ENCODE measurements around the gene PRKCB. TPM values are rescaled to one million over a fixed set of nuclear protein-coding genes. Genes with fewer than 3 reads are reported as not detected.

Gene PRKCB
- total and polyA plus RNA-seq, 4 donors = 1.6 to 9.4 (median 4.0) TPM

DNA sequence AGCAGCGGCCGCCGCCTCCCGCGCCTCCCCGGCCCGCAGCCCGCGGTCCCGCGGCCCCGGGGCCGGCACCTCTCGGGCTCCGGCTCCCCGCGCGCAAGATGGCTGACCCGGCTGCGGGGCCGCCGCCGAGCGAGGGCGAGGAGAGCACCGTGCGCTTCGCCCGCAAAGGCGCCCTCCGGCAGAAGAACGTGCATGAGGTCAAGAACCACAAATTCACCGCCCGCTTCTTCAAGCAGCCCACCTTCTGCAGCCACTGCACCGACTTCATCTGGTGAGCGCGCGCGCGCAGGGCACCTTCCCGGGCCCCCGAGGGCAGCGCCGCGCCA, 258 bp downstream of the PRKCB start:
- H3K27ac ChIP-seq (ENCODE audit: low read depth in 1 of 2, low read length in 2 of 2) = peak overlapping the region in 1 of 2 donors; percentile 37
- peaks cover 0 to 1% (median 0%) of the 10 kb centered on the region in 4 donors for H3K27me3 ChIP-seq (ENCODE audit: control insufficient read depth in 4 of 4, insufficient read depth in 4 of 4, low read length in 3 of 4)
- no peaks in the 10 kb centered on the region for H3K9me3 ChIP-seq (ENCODE audit: control insufficient read depth in 4 of 4, low read length in 3 of 4)
- H3K4me3 ChIP-seq (ENCODE audit: low read depth in 1 of 3, low read length in 3 of 3) = peak overlapping the region in 2 of 3 donors; percentile 26 to 54
- no peak for TF ChIP-seq FOXA2 (IDR thresholded peaks at IDR 0.05)
- no peak for DNase-seq (ENCODE audit: low spot score)
- H3K9ac ChIP-seq (ENCODE audit: low read depth in 1 of 2, low read length in 2 of 2) = no peak overlapping the region
- H3K4me1 ChIP-seq (ENCODE audit: control insufficient read depth in 4 of 4, insufficient read depth in 4 of 4, low read length in 3 of 4) = peaks cover 0 to 5% (median under 1%) of the 10 kb centered on the region in 4 donors
- no peaks in the 10 kb centered on the region for H3K36me3 ChIP-seq (ENCODE audit: control insufficient read depth in 4 of 4, insufficient read depth in 3 of 4, low read depth in 1 of 4, low read length in 3 of 4)
- WGBS = 2% methylated on average over 45 of the region's 45 CpGs

DNA sequence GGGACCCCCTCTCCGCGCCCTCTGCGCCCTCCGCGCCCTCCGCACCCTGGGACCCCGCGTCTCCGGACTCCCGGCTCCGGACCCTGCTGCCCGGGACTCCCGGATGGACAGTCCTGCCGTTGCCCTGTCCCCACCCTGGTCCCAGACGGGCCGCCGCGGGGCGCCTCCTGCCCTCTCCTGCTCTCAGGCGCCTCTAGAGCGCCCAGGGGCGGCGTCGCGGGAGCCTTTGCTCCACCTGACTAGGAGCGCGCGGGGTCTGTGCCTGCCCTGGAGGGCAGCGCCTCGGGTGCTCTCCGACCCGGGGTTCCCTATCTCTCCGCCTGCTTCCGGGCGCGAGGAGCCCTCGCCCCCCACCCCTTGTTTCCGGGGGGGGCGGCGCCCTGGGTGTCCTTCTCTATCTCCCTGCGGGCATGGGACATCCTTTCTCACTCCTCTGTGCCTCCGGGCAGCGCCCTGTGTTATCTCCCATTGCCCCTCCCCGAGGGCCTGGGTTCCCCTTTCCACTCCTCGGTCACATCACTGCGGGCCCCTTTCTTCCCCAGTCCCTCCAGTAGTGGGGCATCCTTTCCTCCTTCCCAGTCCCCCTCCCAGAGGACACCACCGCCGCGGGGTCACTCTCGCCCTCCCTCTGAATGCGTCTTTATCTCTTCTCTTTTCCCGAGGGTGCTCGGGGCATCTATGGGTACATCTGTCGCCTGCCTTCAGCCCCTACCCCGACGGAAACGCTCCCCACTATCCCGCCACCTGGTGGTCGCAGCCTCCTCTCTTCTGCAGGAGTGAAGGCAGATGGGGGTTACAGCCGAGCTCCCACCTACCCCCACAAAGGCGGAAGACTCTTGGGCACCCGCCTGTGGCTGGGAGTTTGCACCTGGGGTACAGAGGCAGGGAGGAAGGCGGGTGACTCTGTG, 875 bp downstream of the PRKCB start:
- Histone ChIP-seq H3K27ac (ENCODE audit: low read depth in 1 of 2, low read length in 2 of 2) (peak overlapping the region in 1 of 2 donors; percentile 37), H3K9me3 (ENCODE audit: control insufficient read depth in 4 of 4, low read length in 3 of 4) (no peaks in the 10 kb centered on the region), H3K4me1 (ENCODE audit: control insufficient read depth in 4 of 4, insufficient read depth in 4 of 4, low read length in 3 of 4) (peaks cover 0 to 5% (median under 1%) of the 10 kb centered on the region in 4 donors), H3K4me3 (ENCODE audit: low read depth in 1 of 3, low read length in 3 of 3) (peak overlapping the region in 2 of 3 donors; percentile 26 to 54), H3K9ac (ENCODE audit: low read depth in 1 of 2, low read length in 2 of 2) (no peak overlapping the region), H3K27me3 (ENCODE audit: control insufficient read depth in 4 of 4, insufficient read depth in 4 of 4, low read length in 3 of 4) (peaks cover 0 to 1% (median 0%) of the 10 kb centered on the region in 4 donors), H3K36me3 (ENCODE audit: control insufficient read depth in 4 of 4, insufficient read depth in 3 of 4, low read depth in 1 of 4, low read length in 3 of 4) (no peaks in the 10 kb centered on the region)
- 2% methylated on average over 63 of the region's 63 CpGs for WGBS
- no peak for DNase-seq (ENCODE audit: low spot score)
- TF ChIP-seq HNF4G (IDR thresholded peaks at IDR 0.05) (no peak), SP1 (IDR thresholded peaks at IDR 0.05) (no peak), YY1 (IDR thresholded peaks at IDR 0.05) (no peak), EGR1 (IDR thresholded peaks at IDR 0.05; ENCODE audit: low read depth in 2 of 2) (no peak)

DNA sequence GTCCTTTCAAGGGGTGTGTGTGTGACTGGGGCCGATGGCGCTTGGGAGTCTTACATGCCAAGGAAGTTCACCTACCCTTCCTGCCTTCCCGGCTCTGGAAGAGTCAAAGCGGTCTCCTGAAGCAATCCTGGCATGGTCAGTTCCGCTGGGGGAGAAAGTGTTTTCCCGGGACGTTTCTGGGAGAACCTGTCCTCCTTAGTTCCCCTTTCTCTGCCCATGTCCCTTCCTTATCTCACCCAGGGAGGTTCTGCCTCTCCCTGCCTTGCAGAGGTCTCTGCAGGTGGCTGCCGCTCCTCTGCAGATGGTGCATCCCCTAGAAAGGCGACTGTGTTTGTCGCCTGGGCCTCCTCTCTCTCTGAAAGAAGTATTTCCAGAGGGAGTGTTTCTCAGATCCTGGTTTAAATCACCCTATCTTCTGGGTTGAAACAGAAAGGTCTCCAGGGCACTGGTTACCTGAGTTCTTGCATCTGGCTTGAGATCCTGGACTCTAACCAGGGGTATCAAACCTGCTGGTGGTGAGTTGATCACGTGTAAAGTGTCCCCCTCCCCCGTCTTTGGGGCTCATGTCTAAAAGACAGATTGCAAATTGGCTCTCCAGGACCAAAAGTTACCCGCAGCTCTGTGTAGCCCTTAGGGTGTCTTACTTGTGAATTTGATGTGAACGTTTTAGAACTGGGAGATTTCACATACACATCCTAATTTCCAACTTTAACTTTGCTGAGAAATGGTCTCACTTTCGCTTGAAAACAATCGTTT, 1.9 kb downstream of the PRKCB start:
- no peak for DNase-seq (ENCODE audit: low spot score)
- no peaks in the 10 kb centered on the region for H3K36me3 ChIP-seq (ENCODE audit: control insufficient read depth in 4 of 4, insufficient read depth in 3 of 4, low read depth in 1 of 4, low read length in 3 of 4)
- no peaks in the 10 kb centered on the region for H3K9me3 ChIP-seq (ENCODE audit: control insufficient read depth in 4 of 4, low read length in 3 of 4)
- no peak overlapping the region for H3K27ac ChIP-seq (ENCODE audit: low read depth in 1 of 2, low read length in 2 of 2)
- H3K4me3 ChIP-seq (ENCODE audit: low read depth in 1 of 3, low read length in 3 of 3) = peak overlapping the region in 1 of 3 donors; percentile 54
- 26% methylated on average over 16 of the region's 16 CpGs for WGBS
- peaks cover 0 to 1% (median 0%) of the 10 kb centered on the region in 4 donors for H3K27me3 ChIP-seq (ENCODE audit: control insufficient read depth in 4 of 4, insufficient read depth in 4 of 4, low read length in 3 of 4)
- no peak for TF ChIP-seq NR2F2 (IDR thresholded peaks at IDR 0.05)
- TF ChIP-seq JUND (IDR thresholded peaks at IDR 0.05) = no peak
- no peak for TF ChIP-seq FOXA2 (IDR thresholded peaks at IDR 0.05)
- TF ChIP-seq, protein P1, sequence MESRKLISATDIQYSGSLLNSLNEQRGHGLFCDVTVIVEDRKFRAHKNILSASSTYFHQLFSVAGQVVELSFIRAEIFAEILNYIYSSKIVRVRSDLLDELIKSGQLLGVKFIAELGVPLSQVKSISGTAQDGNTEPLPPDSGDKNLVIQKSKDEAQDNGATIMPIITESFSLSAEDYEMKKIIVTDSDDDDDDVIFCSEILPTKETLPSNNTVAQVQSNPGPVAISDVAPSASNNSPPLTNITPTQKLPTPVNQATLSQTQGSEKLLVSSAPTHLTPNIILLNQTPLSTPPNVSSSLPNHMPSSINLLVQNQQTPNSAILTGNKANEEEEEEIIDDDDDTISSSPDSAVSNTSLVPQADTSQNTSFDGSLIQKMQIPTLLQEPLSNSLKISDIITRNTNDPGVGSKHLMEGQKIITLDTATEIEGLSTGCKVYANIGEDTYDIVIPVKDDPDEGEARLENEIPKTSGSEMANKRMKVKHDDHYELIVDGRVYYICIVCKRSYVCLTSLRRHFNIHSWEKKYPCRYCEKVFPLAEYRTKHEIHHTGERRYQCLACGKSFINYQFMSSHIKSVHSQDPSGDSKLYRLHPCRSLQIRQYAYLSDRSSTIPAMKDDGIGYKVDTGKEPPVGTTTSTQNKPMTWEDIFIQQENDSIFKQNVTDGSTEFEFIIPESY (IDR thresholded peaks at IDR 0.05) = no peak
- no peak for TF ChIP-seq ATF3 (IDR thresholded peaks at IDR 0.05)
- TF ChIP-seq TAF1 (conservative IDR thresholded peaks at IDR 0.05) = no peak
- no peak for TF ChIP-seq HNF4A (conservative IDR thresholded peaks at IDR 0.05)
- TF ChIP-seq FOXA1 (IDR thresholded peaks at IDR 0.05) = no peak
- no peak for TF ChIP-seq EGR1 (IDR thresholded peaks at IDR 0.05; ENCODE audit: low read depth in 2 of 2)
- no peak for TF ChIP-seq HNF4G (IDR thresholded peaks at IDR 0.05)
- TF ChIP-seq SP1 (IDR thresholded peaks at IDR 0.05) = no peak
- TF ChIP-seq RXRA (IDR thresholded peaks at IDR 0.05) = no peak
- TF ChIP-seq GABPA (IDR thresholded peaks at IDR 0.05 in 1 of 2, conservative IDR thresholded peaks at IDR 0.05 in 1 of 2) = no peak
- TF ChIP-seq, protein P2, sequence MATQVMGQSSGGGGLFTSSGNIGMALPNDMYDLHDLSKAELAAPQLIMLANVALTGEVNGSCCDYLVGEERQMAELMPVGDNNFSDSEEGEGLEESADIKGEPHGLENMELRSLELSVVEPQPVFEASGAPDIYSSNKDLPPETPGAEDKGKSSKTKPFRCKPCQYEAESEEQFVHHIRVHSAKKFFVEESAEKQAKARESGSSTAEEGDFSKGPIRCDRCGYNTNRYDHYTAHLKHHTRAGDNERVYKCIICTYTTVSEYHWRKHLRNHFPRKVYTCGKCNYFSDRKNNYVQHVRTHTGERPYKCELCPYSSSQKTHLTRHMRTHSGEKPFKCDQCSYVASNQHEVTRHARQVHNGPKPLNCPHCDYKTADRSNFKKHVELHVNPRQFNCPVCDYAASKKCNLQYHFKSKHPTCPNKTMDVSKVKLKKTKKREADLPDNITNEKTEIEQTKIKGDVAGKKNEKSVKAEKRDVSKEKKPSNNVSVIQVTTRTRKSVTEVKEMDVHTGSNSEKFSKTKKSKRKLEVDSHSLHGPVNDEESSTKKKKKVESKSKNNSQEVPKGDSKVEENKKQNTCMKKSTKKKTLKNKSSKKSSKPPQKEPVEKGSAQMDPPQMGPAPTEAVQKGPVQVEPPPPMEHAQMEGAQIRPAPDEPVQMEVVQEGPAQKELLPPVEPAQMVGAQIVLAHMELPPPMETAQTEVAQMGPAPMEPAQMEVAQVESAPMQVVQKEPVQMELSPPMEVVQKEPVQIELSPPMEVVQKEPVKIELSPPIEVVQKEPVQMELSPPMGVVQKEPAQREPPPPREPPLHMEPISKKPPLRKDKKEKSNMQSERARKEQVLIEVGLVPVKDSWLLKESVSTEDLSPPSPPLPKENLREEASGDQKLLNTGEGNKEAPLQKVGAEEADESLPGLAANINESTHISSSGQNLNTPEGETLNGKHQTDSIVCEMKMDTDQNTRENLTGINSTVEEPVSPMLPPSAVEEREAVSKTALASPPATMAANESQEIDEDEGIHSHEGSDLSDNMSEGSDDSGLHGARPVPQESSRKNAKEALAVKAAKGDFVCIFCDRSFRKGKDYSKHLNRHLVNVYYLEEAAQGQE (IDR thresholded peaks at IDR 0.05) = no peak
- TF ChIP-seq, protein P3, sequence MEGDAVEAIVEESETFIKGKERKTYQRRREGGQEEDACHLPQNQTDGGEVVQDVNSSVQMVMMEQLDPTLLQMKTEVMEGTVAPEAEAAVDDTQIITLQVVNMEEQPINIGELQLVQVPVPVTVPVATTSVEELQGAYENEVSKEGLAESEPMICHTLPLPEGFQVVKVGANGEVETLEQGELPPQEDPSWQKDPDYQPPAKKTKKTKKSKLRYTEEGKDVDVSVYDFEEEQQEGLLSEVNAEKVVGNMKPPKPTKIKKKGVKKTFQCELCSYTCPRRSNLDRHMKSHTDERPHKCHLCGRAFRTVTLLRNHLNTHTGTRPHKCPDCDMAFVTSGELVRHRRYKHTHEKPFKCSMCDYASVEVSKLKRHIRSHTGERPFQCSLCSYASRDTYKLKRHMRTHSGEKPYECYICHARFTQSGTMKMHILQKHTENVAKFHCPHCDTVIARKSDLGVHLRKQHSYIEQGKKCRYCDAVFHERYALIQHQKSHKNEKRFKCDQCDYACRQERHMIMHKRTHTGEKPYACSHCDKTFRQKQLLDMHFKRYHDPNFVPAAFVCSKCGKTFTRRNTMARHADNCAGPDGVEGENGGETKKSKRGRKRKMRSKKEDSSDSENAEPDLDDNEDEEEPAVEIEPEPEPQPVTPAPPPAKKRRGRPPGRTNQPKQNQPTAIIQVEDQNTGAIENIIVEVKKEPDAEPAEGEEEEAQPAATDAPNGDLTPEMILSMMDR (IDR thresholded peaks at IDR 0.05; ENCODE audit: low read depth, low read length, missing input control) = no peak
- no peak for TF ChIP-seq MAX (IDR thresholded peaks at IDR 0.05)
- no peak for TF ChIP-seq RAD21 (IDR thresholded peaks at IDR 0.05)
- no peak for TF ChIP-seq YY1 (IDR thresholded peaks at IDR 0.05)
- H3K9ac ChIP-seq (ENCODE audit: low read depth in 1 of 2, low read length in 2 of 2) = no peak overlapping the region
- peaks cover 0 to 5% (median under 1%) of the 10 kb centered on the region in 4 donors for H3K4me1 ChIP-seq (ENCODE audit: control insufficient read depth in 4 of 4, insufficient read depth in 4 of 4, low read length in 3 of 4)
